HG03520 (cell line): ENCODE measurements around the gene SLC30A3.

ENCODE experiments used
- ATAC-seq: cut with Tn5 transposase; IDR thresholded peaks from one replicate; pipeline ENCODE4 v1.9.1; 2021; ENCODE audit warnings: mild to moderate bottlenecking, moderate library complexity; ENCODE audit not compliant: unreplicated experiment

The SLC30A3 gene

GRCh38 chr2:27236136-27236535 is 26.7 kb downstream of the SLC30A3 start:
- ATAC-seq: no peak

DNA sequence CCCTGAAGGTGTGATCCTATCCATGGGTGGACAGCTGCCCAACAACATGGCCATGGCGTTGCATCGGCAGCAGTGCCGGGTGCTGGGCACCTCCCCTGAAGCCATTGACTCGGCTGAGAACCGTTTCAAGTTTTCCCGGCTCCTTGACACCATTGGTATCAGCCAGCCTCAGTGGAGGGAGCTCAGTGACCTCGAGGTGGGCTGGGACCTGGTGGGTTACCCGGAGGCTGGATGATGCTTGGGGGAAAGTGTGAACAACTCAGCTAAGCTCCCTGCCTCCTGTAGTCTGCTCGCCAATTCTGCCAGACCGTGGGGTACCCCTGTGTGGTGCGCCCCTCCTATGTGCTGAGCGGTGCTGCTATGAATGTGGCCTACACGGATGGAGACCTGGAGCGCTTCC is 29.5 kb downstream of the SLC30A3 start:
- no peak for ATAC-seq

- ATAC-seq: no peak
Observed at GRCh38 chr2:27231921-27232320, 30.9 kb downstream of the SLC30A3 start.

DNA sequence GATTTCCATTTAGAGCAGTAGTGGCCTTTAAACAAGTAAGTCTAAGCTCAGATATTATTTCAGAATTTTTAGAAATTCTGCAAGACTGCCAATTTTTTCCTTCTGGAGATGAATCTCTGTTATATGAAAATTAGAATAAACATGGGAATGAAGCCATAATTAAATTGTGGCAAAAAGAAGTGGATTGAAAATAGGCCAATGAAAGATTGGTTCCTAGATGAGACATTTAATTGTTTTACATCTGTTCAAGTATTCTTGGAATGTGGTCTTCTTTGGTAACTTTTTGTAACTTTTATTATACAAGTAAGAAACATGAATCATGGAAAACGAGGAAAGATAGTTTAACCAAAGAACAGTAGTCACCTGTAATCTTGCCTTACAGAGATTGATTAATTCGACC is 35.3 kb downstream of the SLC30A3 start:
- no peak for ATAC-seq

- ATAC-seq: no peak
Observed at GRCh38 chr2:27225526-27225925, 37.3 kb downstream of the SLC30A3 start.

DNA sequence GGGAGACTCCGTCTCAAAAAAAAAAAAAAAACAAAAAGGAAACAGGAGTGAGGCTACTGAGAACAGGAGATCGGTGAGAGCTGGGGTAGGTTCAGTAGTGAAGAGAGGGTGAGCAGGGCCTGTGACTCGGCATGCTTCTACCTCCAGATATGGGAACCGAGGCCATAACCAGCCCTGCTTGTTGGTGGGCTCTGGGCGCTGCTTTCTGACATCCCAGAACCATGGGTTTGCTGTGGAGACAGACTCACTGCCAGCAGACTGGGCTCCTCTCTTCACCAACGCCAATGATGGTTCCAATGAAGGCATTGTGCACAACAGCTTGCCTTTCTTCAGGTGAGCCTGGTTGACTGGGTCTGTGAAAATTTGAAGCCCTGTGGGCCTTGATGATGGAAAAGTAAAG is 39.4 kb downstream of the SLC30A3 start:
- no peak for ATAC-seq

- no peak for ATAC-seq
Observed at GRCh38 chr2:27222407-27222806, 40.4 kb downstream of the SLC30A3 start.

DNA sequence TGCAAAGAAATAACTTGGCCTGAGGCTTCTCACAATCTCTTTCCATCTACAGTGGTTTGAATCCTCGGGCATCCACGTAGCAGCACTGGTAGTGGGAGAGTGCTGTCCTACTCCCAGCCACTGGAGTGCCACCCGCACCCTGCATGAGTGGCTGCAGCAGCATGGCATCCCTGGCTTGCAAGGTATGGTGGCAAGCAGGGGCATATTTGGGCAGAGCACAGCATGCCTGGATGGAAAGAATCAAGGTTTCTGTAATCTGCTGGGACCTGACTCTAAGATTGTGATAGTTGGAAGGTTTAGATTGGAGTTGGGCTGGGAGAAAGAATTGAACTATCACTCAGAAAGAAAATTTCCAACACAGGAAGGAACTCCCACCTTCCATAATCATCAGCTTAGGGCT is 41.7 kb downstream of the SLC30A3 start:
- ATAC-seq: no peak

DNA sequence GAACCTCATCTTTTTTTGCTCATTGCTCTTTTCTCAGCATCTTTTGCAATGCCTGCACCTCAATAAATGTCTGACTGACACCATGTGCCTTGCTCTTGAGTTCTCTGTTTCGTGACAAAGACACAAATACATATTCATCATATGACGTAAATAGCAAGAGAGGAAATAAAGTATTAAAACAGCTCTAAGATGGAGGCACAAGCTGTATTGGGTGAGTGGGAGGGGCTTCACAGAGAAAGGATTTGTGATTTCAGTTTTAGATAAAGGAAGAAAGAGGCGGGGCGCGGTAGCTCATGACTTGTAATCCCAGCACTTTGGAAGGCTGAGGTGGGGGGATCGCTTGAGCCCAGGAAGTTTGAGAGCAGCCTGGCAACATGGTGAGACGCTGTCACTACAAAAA is 42.8 kb downstream of the SLC30A3 start:
- ATAC-seq: no peak

GRCh38 chr2:27219091-27219490 is 43.8 kb downstream of the SLC30A3 start:
- ATAC-seq: no peak

DNA sequence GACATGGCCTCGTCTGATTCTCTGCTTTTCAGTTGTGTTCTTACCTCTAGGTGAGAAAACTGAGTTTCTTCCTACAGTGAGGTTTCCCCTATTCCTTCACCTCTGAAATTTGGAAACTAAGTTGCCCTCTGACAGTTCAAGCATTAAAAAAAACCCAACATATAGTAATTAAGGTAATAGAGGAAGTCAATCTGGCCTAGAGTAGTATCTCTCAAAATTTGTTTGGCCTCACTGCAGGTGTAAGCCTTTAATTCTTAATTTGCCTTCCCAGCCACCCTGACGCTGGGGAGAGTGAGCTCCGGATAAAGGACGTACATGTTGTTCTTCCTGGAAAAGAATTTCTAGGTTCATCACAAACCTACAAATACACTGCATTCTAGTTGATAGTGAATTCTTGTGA is 44.2 kb downstream of the SLC30A3 start:
- ATAC-seq: no peak

- ATAC-seq: peak; percentile 70
Observed at GRCh38 chr2:27217173-27218121, 45.4 kb downstream of the SLC30A3 start, which contains the start of gene CAD. CAD (plus strand) TSS chr2:27217369; CDS start chr2:27217552, 183 bp downstream.

- ATAC-seq: no peak
Observed at GRCh38 chr2:27216416-27217137, 46.3 kb downstream of the SLC30A3 start.

GRCh38 chr2:27214941-27215340 is 47.9 kb downstream of the SLC30A3 start:
- no peak for ATAC-seq

GRCh38 chr2:27212626-27213471 is 50.0 kb downstream of the SLC30A3 start:
- peak; percentile 3 for ATAC-seq

- ATAC-seq: peak; percentile 69
Observed at GRCh38 chr2:27211943-27212625, 50.8 kb downstream of the SLC30A3 start, which contains the start of the genes ATRAID and SLC5A6. ATRAID (plus strand) TSS chr2:27212041; CDS start chr2:27212369, 328 bp downstream. SLC5A6 (minus strand) TSS chr2:27212268; CDS start chr2:27207650, 4,618 bp downstream.

- ATAC-seq: peak; percentile 69
Observed at GRCh38 chr2:27211241-27211942, 51.5 kb downstream of the SLC30A3 start.

DNA sequence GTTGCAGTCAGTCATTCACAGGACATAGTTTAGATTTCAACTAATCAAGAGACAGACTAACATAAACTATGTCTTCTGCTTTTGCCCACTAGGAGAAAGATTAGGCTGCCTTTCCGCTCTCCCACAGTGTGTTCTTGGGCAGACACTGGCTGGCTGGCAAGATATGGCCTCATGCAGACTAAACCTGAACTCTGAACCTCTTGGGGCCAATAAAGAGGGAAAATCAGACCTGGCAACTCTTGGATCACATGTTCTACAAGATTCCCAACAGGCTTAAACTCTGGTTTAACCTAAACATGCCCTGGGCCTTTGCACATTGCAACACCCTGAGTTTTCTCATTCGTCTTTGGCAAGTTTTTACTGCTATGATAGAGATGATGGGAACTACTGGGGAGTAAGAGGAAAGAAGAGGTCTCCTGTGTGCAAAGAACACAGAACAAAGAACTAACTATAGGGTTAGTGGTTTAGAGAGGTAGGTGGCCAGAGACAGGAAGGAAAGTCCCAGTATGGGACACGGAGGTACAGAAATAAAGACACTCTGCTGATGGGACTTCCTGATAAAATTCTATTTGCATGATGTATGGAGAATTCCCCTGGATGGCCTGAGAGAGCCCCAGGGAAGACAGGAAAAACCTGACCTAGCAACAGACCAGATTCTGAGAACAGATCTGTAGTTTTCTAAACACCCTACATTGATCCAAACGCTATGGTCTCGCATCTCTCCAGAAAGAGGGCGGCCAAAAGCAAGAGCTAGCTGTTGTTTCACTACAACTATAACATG is 53.0 kb downstream of the SLC30A3 start:
- ATAC-seq: no peak
